Measurements from ENCODE around the gene LTB. TPM values are rescaled to one million over a fixed set of nuclear protein-coding genes. Genes with fewer than 3 reads are reported as not detected.
A peak's percentile ranks its signal among the peaks of the same experiment; 100 is the strongest.

LTB gene
- total and polyA plus RNA-seq, 2 of the 13 experiments (the other 11 are each of a cell fraction or from before 2014, with no cell fraction given): 0.09 to 0.22 TPM

GRCh38 chr6:31620586-31621319 lies 38.5 kb upstream of the LTB start, which contains the start of gene PRRC2A (continued):
- no peak for TF ChIP-seq ZNF207 (IDR thresholded peaks at IDR 0.05; ENCODE audit: borderline replicate concordance)
- no peak; the same call in 1 of the 2 replicates for TF ChIP-seq CREB3 (CRISPR knock-in tag; IDR thresholded peaks at IDR 0.05)
- peak; percentile 48; the same call in 1 of the 2 replicates for TF ChIP-seq NFKBIZ (CRISPR knock-in tag; IDR thresholded peaks at IDR 0.05)
- no peak for TF ChIP-seq NKX3-1 (CRISPR knock-in tag; IDR thresholded peaks at IDR 0.05)
- TF ChIP-seq SCMH1 (CRISPR knock-in tag; IDR thresholded peaks at IDR 0.05; ENCODE audit: borderline replicate concordance): no peak
- no peak for TF ChIP-seq ZNF569 (CRISPR knock-in tag; IDR thresholded peaks at IDR 0.05; ENCODE audit: borderline replicate concordance)
- TF ChIP-seq SNAPC2 (CRISPR knock-in tag; IDR thresholded peaks at IDR 0.05): peak; percentile 96; the same call in 1 of the 2 replicates
- TF ChIP-seq ISX (CRISPR knock-in tag; conservative IDR thresholded peaks at IDR 0.05): no peak
- TF ChIP-seq FOXK1 (CRISPR knock-in tag; IDR thresholded peaks at IDR 0.05; ENCODE audit: borderline replicate concordance, low read depth): peak; percentile 12; the same call in 1 of the 2 replicates
- no peak for TF ChIP-seq U2AF1 (optimal IDR thresholded peaks at IDR 0.05; ENCODE audit: low read depth, low read length)
- no peak; the same call in 1 of the 2 replicates for TF ChIP-seq ZNF619 (CRISPR knock-in tag; IDR thresholded peaks at IDR 0.05)
- TF ChIP-seq ADNP (CRISPR knock-in tag; IDR thresholded peaks at IDR 0.05): no peak
- TF ChIP-seq RCOR2 (CRISPR knock-in tag; IDR thresholded peaks at IDR 0.05): no peak
- TF ChIP-seq ZNF775 (CRISPR knock-in tag; IDR thresholded peaks at IDR 0.05; ENCODE audit: borderline replicate concordance): no peak; the same call in 1 of the 2 replicates
- TF ChIP-seq PAWR (CRISPR knock-in tag; IDR thresholded peaks at IDR 0.05; ENCODE audit: borderline replicate concordance): 0 out of 2 replicates have a peak, but pooled peaks have one; percentile 22
- no peak for TF ChIP-seq TRAFD1 (CRISPR knock-in tag; IDR thresholded peaks at IDR 0.05; ENCODE audit: borderline replicate concordance)
- no peak for TF ChIP-seq ZNF367 (CRISPR knock-in tag; IDR thresholded peaks at IDR 0.05; ENCODE audit: borderline replicate concordance)
- no peak for TF ChIP-seq NR2F1 (CRISPR knock-in tag; IDR thresholded peaks at IDR 0.05)
- no peak; the same call in none of the 2 replicates for TF ChIP-seq TBX2 (CRISPR knock-in tag; IDR thresholded peaks at IDR 0.05; ENCODE audit: borderline replicate concordance)
- TF ChIP-seq ZNF335 (CRISPR knock-in tag; IDR thresholded peaks at IDR 0.05): peak; percentile 1; the same call in 1 of the 2 replicates
- TF ChIP-seq, protein P1, sequence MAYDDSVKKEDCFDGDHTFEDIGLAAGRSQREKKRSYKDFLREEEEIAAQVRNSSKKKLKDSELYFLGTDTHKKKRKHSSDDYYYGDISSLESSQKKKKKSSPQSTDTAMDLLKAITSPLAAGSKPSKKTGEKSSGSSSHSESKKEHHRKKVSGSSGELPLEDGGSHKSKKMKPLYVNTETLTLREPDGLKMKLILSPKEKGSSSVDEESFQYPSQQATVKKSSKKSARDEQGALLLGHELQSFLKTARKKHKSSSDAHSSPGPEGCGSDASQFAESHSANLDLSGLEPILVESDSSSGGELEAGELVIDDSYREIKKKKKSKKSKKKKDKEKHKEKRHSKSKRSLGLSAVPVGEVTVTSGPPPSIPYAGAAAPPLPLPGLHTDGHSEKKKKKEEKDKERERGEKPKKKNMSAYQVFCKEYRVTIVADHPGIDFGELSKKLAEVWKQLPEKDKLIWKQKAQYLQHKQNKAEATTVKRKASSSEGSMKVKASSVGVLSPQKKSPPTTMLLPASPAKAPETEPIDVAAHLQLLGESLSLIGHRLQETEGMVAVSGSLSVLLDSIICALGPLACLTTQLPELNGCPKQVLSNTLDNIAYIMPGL (CRISPR knock-in tag; IDR thresholded peaks at IDR 0.05; ENCODE audit: borderline replicate concordance in 1 of 2, low read depth in 1 of 2): peak; percentile 44 to 59; a peak in 3 of 4 replicates
- TF ChIP-seq ZC3H13 (CRISPR knock-in tag; IDR thresholded peaks at IDR 0.05): 0 out of 2 replicates have a peak, but pooled peaks have one; percentile 16
- TF ChIP-seq, protein P2, sequence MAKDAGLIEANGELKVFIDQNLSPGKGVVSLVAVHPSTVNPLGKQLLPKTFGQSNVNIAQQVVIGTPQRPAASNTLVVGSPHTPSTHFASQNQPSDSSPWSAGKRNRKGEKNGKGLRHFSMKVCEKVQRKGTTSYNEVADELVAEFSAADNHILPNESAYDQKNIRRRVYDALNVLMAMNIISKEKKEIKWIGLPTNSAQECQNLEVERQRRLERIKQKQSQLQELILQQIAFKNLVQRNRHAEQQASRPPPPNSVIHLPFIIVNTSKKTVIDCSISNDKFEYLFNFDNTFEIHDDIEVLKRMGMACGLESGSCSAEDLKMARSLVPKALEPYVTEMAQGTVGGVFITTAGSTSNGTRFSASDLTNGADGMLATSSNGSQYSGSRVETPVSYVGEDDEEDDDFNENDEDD (CRISPR knock-in tag; IDR thresholded peaks at IDR 0.05; ENCODE audit: borderline replicate concordance): 0 out of 2 replicates have a peak, but pooled peaks have one; percentile 16
- peak; percentile 69; the same call in 1 of the 2 replicates for TF ChIP-seq ZBTB7B (CRISPR knock-in tag; IDR thresholded peaks at IDR 0.05)
